ENCODE data around the gene IRF2BP2.

IRF2BP2 gene

DNA sequence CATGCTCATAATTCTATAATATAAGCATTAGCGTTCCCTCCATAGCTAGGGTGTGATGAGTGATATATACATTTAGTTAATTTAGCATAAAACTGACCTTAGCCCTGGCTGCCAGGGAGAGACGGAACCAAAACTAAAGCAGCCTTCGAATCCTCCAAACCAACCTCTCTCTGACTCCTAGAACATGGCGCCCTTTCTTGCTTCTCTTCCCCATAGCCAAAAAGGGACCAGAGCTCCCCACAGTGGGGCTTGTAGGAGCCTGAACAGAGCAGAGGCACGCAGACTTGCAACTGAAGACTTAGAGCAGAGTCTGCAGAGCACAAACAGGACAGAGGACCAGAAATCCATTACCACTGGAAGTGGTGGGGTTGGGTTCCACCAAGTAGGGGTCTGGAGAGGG is 17.7 kb downstream of the IRF2BP2 start:
- Histone ChIP-seq H2AFZ (ENCODE audit: low read depth, low read length, severe bottlenecking) (no peak overlapping the region), H3K27ac (ENCODE audit: low read depth, low read length) (no peak overlapping the region), H3K4me2 (ENCODE audit: low read depth, low read length, poor library complexity, severe bottlenecking) (no peak overlapping the region), H3K9me3 (ENCODE audit: insufficient read depth, low read length) (no peaks in the 10 kb centered on the region), H3K9me2 (replicated peaks; ENCODE audit: insufficient read depth, low read length) (no peaks in the 10 kb centered on the region), H3K4me3 (ENCODE audit: insufficient read depth, low read length, poor library complexity, severe bottlenecking) (no peak overlapping the region), H3F3A (ENCODE audit: insufficient read depth) (no peaks in the 10 kb centered on the region), H4K20me1 (ENCODE audit: low read depth, low read length) (no peaks in the 10 kb centered on the region), H3K9ac (ENCODE audit: low read length) (no peak overlapping the region), H3K27me3 (ENCODE audit: low read length) (no peaks in the 10 kb centered on the region), H3K36me3 (ENCODE audit: low read length) (no peaks in the 10 kb centered on the region), H3K79me2 (ENCODE audit: insufficient read depth, low read length) (no peaks in the 10 kb centered on the region)
- TF ChIP-seq, protein P1, sequence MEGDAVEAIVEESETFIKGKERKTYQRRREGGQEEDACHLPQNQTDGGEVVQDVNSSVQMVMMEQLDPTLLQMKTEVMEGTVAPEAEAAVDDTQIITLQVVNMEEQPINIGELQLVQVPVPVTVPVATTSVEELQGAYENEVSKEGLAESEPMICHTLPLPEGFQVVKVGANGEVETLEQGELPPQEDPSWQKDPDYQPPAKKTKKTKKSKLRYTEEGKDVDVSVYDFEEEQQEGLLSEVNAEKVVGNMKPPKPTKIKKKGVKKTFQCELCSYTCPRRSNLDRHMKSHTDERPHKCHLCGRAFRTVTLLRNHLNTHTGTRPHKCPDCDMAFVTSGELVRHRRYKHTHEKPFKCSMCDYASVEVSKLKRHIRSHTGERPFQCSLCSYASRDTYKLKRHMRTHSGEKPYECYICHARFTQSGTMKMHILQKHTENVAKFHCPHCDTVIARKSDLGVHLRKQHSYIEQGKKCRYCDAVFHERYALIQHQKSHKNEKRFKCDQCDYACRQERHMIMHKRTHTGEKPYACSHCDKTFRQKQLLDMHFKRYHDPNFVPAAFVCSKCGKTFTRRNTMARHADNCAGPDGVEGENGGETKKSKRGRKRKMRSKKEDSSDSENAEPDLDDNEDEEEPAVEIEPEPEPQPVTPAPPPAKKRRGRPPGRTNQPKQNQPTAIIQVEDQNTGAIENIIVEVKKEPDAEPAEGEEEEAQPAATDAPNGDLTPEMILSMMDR (IDR thresholded peaks at IDR 0.05; ENCODE audit: insufficient read depth, low read length, poor library complexity, severe bottlenecking) = no peak
- no peak for TF ChIP-seq EZH2phosphoT487 (conservative IDR thresholded peaks at IDR 0.05; ENCODE audit: low read length)

- Histone ChIP-seq H3F3A (ENCODE audit: insufficient read depth) (no peaks in the 10 kb centered on the region), H3K9me3 (ENCODE audit: insufficient read depth, low read length) (no peaks in the 10 kb centered on the region), H3K36me3 (ENCODE audit: low read length) (no peaks in the 10 kb centered on the region), H4K20me1 (ENCODE audit: low read depth, low read length) (no peaks in the 10 kb centered on the region), H3K4me2 (ENCODE audit: low read depth, low read length, poor library complexity, severe bottlenecking) (no peak overlapping the region), H3K27me3 (ENCODE audit: low read length) (no peaks in the 10 kb centered on the region), H3K27ac (ENCODE audit: low read depth, low read length) (no peak overlapping the region), H3K4me3 (ENCODE audit: insufficient read depth, low read length, poor library complexity, severe bottlenecking) (no peak overlapping the region), H3K9ac (ENCODE audit: low read length) (no peak overlapping the region), H3K9me2 (replicated peaks; ENCODE audit: insufficient read depth, low read length) (no peaks in the 10 kb centered on the region), H3K79me2 (ENCODE audit: insufficient read depth, low read length) (no peaks in the 10 kb centered on the region), H2AFZ (ENCODE audit: low read depth, low read length, severe bottlenecking) (no peak overlapping the region)
- no peak for TF ChIP-seq EZH2phosphoT487 (conservative IDR thresholded peaks at IDR 0.05; ENCODE audit: low read length)
- TF ChIP-seq, protein P1 (IDR thresholded peaks at IDR 0.05; ENCODE audit: insufficient read depth, low read length, poor library complexity, severe bottlenecking) = no peak
Observed at GRCh38 chr1:234591131-234591530, 18.8 kb downstream of the IRF2BP2 start.

DNA sequence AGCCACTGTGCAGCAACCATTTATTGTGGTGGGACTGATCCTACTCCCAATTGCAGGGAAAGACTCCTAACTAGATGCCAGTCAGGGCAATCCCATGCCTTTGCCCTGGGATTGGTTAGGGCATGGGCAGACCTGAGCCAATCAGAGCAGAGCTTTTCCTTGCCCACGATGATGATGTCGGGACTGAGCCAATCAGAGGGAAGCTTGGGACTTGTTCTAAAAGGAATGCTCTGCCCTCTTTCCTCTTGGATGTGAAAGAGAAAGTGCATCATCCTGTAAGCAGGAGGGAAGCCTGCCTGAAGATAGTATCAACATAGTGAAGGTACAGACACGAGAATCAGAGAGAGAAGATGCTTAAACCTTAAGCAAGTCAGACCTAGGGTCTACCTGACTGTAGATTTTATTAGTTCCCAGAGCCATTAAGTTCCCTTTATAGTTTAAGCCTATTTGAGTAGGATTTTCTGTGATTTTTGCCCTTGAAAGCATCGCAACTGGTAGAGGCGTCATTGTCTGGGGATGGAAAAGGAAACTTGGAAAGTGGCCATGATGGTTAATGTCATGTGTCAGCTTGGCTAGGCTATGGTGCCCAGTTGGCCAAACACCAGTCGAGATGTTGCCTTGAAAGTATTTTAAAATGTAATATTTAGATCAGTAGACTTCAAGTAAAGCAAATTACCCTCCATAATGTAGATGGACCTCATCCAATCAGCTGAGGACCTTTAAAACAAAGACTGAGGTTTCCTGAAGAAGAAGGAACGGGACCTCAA is 19.9 kb downstream of the IRF2BP2 start:
- H3K4me2 ChIP-seq (ENCODE audit: low read depth, low read length, poor library complexity, severe bottlenecking) = no peak overlapping the region
- H3K79me2 ChIP-seq (ENCODE audit: insufficient read depth, low read length) = no peaks in the 10 kb centered on the region
- no peak overlapping the region for H3K27ac ChIP-seq (ENCODE audit: low read depth, low read length)
- H3K27me3 ChIP-seq (ENCODE audit: low read length) = no peaks in the 10 kb centered on the region
- no peaks in the 10 kb centered on the region for H3K9me3 ChIP-seq (ENCODE audit: insufficient read depth, low read length)
- no peak overlapping the region for H3K9ac ChIP-seq (ENCODE audit: low read length)
- H3K9me2 ChIP-seq (replicated peaks; ENCODE audit: insufficient read depth, low read length) = no peaks in the 10 kb centered on the region
- no peak for TF ChIP-seq EZH2phosphoT487 (conservative IDR thresholded peaks at IDR 0.05; ENCODE audit: low read length)
- TF ChIP-seq, protein P1 (IDR thresholded peaks at IDR 0.05; ENCODE audit: insufficient read depth, low read length, poor library complexity, severe bottlenecking) = no peak
- H4K20me1 ChIP-seq (ENCODE audit: low read depth, low read length) = no peaks in the 10 kb centered on the region
- no peak overlapping the region for H3K4me3 ChIP-seq (ENCODE audit: insufficient read depth, low read length, poor library complexity, severe bottlenecking)
- no peaks in the 10 kb centered on the region for H3K36me3 ChIP-seq (ENCODE audit: low read length)
- no peaks in the 10 kb centered on the region for H3F3A ChIP-seq (ENCODE audit: insufficient read depth)
- no peak overlapping the region for H2AFZ ChIP-seq (ENCODE audit: low read depth, low read length, severe bottlenecking)
